ENCODE data around the gene C5orf24.

- no peak for TF ChIP-seq EZH2phosphoT487 (IDR thresholded peaks at IDR 0.05; ENCODE audit: borderline replicate concordance, low read length)
- no peak for TF ChIP-seq CTCF (IDR thresholded peaks at IDR 0.05; ENCODE audit: low read depth, low read length, poor library complexity, severe bottlenecking)
Measured at GRCh38 chr5:134892282-134892681, 46.5 kb downstream of the C5orf24 start.

All from DOHH2 (cell line).